ENCODE data around the gene JCHAIN. TPM values are rescaled to one million over a fixed set of nuclear protein-coding genes. Genes with fewer than 3 reads are reported as not detected.

JCHAIN gene
- total and polyA plus RNA-seq, 2 of the 13 experiments (the other 11 are each of a cell fraction or from before 2014, with no cell fraction given) = not detected

DNA sequence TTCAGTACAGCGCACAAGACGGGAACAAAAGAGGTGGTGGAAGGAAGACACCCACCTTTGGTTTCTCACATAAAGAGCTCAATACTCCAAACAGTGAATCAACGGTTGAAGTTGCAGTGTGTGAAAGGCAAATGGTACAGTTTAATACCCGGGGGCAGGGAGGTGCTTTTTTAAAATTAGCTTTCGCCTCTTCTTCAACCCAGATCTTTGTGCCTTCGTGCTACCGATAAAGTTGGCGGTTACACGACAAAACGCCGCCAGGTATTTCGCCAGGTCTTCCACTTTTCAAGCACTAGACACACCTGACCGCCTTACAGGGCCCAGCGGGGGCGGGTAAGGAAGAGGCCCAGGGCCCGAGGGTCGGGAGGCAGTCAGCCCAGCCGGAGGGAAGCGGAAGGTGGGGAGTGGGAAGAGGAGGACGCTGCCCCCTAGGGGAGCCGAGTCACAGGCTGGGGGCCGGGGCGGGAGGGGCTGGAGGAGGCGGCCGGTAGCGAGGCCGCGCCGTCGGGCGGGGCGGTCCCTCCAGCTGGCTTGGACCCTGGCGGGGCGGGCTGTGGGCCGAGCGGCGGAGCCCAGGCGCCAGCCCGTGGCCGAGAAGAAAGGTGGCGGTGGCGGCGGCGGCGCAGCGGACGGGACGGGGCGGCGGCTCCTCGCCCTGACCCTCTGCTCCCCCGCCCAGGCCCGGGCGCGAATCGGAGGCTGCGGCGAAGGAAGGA, 38.1 kb upstream of the JCHAIN start (continued):
- TF ChIP-seq, protein P1, sequence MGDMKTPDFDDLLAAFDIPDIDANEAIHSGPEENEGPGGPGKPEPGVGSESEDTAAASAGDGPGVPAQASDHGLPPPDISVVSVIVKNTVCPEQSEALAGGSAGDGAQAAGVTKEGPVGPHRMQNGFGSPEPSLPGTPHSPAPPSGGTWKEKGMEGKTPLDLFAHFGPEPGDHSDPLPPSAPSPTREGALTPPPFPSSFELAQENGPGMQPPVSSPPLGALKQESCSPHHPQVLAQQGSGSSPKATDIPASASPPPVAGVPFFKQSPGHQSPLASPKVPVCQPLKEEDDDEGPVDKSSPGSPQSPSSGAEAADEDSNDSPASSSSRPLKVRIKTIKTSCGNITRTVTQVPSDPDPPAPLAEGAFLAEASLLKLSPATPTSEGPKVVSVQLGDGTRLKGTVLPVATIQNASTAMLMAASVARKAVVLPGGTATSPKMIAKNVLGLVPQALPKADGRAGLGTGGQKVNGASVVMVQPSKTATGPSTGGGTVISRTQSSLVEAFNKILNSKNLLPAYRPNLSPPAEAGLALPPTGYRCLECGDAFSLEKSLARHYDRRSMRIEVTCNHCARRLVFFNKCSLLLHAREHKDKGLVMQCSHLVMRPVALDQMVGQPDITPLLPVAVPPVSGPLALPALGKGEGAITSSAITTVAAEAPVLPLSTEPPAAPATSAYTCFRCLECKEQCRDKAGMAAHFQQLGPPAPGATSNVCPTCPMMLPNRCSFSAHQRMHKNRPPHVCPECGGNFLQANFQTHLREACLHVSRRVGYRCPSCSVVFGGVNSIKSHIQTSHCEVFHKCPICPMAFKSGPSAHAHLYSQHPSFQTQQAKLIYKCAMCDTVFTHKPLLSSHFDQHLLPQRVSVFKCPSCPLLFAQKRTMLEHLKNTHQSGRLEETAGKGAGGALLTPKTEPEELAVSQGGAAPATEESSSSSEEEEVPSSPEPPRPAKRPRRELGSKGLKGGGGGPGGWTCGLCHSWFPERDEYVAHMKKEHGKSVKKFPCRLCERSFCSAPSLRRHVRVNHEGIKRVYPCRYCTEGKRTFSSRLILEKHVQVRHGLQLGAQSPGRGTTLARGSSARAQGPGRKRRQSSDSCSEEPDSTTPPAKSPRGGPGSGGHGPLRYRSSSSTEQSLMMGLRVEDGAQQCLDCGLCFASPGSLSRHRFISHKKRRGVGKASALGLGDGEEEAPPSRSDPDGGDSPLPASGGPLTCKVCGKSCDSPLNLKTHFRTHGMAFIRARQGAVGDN (CRISPR knock-in tag; IDR thresholded peaks at IDR 0.05) = peak; percentile 47; the same call in 1 of the 2 replicates
- TF ChIP-seq ZNF569 (CRISPR knock-in tag; IDR thresholded peaks at IDR 0.05; ENCODE audit: borderline replicate concordance) = no peak
- TF ChIP-seq HNRNPK (IDR thresholded peaks at IDR 0.05; ENCODE audit: low read depth, low read length, poor library complexity, severe bottlenecking) = no peak
- TF ChIP-seq, protein P2, sequence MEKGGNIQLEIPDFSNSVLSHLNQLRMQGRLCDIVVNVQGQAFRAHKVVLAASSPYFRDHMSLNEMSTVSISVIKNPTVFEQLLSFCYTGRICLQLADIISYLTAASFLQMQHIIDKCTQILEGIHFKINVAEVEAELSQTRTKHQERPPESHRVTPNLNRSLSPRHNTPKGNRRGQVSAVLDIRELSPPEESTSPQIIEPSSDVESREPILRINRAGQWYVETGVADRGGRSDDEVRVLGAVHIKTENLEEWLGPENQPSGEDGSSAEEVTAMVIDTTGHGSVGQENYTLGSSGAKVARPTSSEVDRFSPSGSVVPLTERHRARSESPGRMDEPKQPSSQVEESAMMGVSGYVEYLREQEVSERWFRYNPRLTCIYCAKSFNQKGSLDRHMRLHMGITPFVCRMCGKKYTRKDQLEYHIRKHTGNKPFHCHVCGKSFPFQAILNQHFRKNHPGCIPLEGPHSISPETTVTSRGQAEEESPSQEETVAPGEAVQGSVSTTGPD (CRISPR knock-in tag; IDR thresholded peaks at IDR 0.05) = no peak
- no peak for TF ChIP-seq SNAPC2 (CRISPR knock-in tag; IDR thresholded peaks at IDR 0.05)
- TF ChIP-seq, protein P3, sequence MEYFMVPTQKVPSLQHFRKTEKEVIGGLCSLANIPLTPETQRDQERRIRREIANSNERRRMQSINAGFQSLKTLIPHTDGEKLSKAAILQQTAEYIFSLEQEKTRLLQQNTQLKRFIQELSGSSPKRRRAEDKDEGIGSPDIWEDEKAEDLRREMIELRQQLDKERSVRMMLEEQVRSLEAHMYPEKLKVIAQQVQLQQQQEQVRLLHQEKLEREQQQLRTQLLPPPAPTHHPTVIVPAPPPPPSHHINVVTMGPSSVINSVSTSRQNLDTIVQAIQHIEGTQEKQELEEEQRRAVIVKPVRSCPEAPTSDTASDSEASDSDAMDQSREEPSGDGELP (IDR thresholded peaks at IDR 0.05; ENCODE audit: borderline replicate concordance, low read depth) = peak; percentile 76; the same call in 1 of the 2 replicates
- no peak for TF ChIP-seq MTA1 (CRISPR knock-in tag; IDR thresholded peaks at IDR 0.05; ENCODE audit: borderline replicate concordance)
- TF ChIP-seq, protein P4, sequence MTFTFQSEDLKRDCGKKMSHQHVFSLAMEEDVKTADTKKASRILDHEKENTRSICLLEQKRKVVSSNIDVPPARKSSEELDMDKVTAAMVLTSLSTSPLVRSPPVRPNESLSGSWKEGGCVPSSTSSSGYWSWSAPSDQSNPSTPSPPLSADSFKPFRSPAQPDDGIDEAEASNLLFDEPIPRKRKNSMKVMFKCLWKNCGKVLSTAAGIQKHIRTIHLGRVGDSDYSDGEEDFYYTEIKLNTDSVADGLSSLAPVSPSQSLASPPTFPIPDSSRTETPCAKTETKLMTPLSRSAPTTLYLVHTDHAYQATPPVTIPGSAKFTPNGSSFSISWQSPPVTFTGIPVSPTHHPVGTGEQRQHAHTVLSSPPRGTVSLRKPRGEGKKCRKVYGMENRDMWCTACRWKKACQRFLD (CRISPR knock-in tag; IDR thresholded peaks at IDR 0.05; ENCODE audit: borderline replicate concordance) = no peak
- TF ChIP-seq RARA (CRISPR knock-in tag; IDR thresholded peaks at IDR 0.05) = no peak
- no peak for TF ChIP-seq ZNF260 (CRISPR knock-in tag; IDR thresholded peaks at IDR 0.05; ENCODE audit: borderline replicate concordance, low read depth)
- no peak for TF ChIP-seq ZSCAN9 (CRISPR knock-in tag; IDR thresholded peaks at IDR 0.05; ENCODE audit: borderline replicate concordance)
- TF ChIP-seq ZNF788 (CRISPR knock-in tag; IDR thresholded peaks at IDR 0.05; ENCODE audit: borderline replicate concordance) = 0 out of 2 replicates have a peak, but pooled peaks have one; percentile 54
- no peak for TF ChIP-seq ZFP37 (CRISPR knock-in tag; IDR thresholded peaks at IDR 0.05; ENCODE audit: borderline replicate concordance)
- TF ChIP-seq, protein P5, sequence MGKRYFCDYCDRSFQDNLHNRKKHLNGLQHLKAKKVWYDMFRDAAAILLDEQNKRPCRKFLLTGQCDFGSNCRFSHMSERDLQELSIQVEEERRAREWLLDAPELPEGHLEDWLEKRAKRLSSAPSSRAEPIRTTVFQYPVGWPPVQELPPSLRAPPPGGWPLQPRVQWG (CRISPR knock-in tag; IDR thresholded peaks at IDR 0.05; ENCODE audit: borderline replicate concordance, low read depth) = no peak
- 0 out of 2 replicates have a peak, but pooled peaks have one; percentile 4 for TF ChIP-seq BORCS8-MEF2B (CRISPR knock-in tag; IDR thresholded peaks at IDR 0.05)
- TF ChIP-seq MTF2 (CRISPR knock-in tag; IDR thresholded peaks at IDR 0.05; ENCODE audit: borderline replicate concordance) = no peak; the same call in 1 of the 2 replicates
- TF ChIP-seq, protein P6, sequence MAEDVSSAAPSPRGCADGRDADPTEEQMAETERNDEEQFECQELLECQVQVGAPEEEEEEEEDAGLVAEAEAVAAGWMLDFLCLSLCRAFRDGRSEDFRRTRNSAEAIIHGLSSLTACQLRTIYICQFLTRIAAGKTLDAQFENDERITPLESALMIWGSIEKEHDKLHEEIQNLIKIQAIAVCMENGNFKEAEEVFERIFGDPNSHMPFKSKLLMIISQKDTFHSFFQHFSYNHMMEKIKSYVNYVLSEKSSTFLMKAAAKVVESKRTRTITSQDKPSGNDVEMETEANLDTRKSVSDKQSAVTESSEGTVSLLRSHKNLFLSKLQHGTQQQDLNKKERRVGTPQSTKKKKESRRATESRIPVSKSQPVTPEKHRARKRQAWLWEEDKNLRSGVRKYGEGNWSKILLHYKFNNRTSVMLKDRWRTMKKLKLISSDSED (CRISPR knock-in tag; IDR thresholded peaks at IDR 0.05) = no peak
- no peak for TF ChIP-seq PHF21A (CRISPR knock-in tag; IDR thresholded peaks at IDR 0.05)
- TF ChIP-seq ZNF333 (CRISPR knock-in tag; IDR thresholded peaks at IDR 0.05; ENCODE audit: borderline replicate concordance) = no peak; the same call in 1 of the 2 replicates
